H4 (cell line): ENCODE data around the gene DNAH10. TPM values are rescaled to one million over a fixed set of nuclear protein-coding genes. Genes with fewer than 3 reads are reported as not detected.

Experiments used
- DNase-seq: peaks from one replicate; pipeline ENCODE4 v3.0.0-alpha.2; 2015; ENCODE audit warnings: low spot score
- total RNA-seq: library from RNA; depleted of rRNA; stranded (reverse); fragments of >200 nt; shearing (Covaris generic); gene quantifications from 2 replicates; pipeline ENCODE4 v1.2.3, GENCODE V29; 2014

The DNAH10 gene
- total RNA-seq, 1 experiment from 2014 or later: 0.17 TPM

- DNase-seq: no peak
These were observed 120.1 kb downstream of the DNAH10 start for GRCh38 chr12:123882161-123882705.

GRCh38 chr12:123886258-123886657 lies 124.2 kb downstream of the DNAH10 start:
- DNase-seq: no peak

DNA sequence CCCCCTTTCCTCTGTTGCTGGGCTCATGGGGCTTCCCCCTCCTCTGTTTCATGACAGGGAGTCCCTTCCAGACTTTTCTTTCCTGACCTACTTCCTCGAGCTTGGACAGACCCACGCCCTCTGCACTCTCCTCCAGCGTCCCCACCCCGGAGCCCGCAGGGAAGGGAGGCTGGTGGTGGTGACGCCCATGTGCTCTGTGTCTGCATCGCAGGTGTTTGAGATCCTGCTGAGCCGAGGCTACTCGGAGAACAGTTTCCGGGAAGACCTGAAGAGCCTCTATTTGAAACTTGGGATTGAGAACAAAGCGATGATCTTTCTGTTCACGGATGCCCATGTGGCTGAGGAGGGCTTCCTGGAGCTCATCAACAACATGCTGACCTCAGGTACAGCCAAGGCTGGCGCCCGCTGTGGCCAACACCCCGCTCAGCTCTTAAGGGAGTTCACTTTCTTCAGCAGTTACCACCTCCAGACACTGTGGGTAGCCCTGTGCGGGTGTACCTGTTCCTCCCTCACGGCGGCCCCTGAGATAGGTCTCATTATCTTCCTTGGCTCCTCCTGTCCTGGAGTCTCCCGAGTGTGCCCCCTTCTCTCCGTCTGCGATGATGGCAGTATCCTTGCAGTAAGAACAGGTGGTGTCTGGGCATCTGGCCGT lies 125.0 kb downstream of the DNAH10 start:
- no peak for DNase-seq

- DNase-seq: no peak
These were observed 126.9 kb downstream of the DNAH10 start for GRCh38 chr12:123888989-123889388.

GRCh38 chr12:123889848-123890535 lies 127.9 kb downstream of the DNAH10 start:
- no peak for DNase-seq

GRCh38 chr12:123890536-123890902 lies 128.4 kb downstream of the DNAH10 start:
- no peak for DNase-seq

GRCh38 chr12:123891011-123891410 lies 128.9 kb downstream of the DNAH10 start:
- DNase-seq: no peak

DNA sequence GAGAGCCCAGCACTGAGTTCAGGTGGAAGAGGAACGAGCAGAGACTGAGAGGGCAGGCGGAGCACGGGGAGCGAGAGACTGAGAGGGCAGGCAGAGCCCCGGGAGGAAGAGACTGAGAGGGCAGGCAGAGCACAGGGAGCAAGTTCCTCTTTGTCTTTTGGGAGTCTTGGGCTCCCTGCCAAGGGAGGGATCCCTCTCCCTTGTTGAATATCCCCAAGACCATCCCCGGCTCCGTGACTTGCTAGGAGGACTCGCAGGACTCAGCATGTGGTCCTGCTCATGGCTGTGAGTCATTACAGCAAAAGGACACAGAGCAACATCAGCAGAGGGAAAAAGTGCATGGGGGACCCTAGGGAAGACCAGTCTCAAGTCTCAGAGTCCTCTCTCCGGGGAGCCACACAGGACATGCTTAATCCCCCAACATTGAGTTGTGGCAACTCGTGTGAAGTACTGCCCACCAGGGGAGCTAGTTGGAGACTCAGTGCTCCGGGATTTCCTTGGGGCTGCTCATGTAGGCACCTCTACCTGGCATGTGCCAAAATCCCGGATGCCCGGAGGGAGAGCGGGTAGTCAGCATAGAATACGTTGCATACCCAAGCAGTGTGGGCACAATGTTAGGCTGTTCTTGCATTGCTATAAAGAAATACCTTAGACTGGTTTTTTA lies 129.5 kb downstream of the DNAH10 start:
- no peak for DNase-seq

DNA sequence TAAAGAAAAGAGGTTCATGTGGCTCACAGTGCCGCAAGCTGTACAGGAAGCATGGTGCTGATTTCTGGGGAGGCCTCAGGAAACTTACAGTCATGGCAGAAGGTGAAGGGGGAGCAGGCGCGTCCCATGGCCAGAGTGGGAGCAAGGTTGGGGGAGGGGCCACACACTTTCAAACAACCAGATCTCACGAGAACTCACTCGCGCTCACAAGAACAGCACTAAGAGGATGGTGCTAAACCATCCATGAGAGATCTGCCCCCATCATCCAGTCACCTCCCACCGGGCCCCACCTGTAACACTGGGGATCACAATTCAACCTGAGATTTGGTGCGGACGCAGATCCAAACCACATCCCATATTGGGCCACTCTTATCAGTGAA lies 130.1 kb downstream of the DNAH10 start:
- no peak for DNase-seq

DNA sequence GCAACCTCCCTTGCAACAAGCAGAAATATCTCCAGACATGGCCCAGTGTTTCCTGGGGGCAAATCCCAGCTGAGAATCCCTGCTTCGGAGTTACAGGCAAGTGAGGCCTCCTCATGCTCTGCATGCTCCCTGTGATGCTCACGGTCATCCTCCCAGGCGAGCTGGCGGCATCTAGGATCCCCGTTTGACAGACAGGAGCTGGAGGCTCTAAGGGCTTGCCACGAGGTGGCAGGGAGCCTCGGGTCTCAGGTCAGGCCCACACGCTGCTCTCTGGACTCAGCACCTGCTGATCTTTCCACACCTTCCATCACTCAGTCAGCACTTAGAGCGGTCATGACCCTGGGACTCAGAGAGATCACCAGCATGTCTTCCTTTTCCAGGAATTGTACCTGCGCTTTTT lies 130.8 kb downstream of the DNAH10 start:
- DNase-seq: no peak

DNA sequence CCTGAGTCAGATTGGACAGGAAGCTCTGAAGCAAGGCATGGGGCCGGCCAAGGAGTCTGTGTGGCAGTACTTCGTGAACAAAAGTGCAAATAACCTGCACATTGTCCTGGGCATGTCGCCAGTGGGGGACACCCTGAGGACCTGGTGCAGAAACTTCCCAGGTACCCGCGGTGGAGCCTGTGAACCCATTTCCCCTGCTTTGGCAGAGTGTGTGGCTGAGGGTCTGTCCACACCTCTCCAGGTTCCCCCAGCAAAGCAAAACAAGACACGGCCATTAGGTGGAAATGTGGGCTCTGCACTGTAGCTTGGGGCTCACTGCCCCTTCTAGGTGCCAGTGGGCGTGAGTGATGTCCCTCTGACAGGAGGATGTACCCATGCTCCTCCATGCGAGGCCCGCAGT lies 131.2 kb downstream of the DNAH10 start:
- no peak for DNase-seq

DNA sequence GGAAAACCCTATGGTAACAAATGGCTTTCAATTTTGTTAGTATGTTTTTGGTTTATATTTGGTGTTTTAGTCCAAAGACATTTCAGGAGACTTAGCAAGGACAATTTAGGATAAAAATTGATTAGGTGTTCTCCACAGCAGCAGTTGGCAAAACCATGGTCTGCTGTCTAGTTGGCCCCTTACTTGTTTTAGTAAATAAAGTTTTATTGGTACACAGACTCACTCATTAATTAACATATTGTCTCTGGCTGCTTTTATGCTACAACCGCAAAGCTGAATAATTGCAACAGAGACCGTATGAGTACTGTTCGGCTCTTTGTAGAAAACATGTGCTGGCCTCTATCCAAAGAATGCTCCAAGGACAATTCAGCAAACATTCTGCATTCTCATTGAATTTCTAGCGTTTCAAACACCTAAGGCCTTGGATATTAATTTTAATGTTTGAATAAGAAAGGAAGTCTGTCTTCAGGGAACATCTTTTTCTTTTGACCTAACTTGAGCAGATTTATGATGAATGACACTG lies 132.8 kb downstream of the DNAH10 start:
- DNase-seq: no peak

- DNase-seq: no peak
These were observed 133.3 kb downstream of the DNAH10 start for GRCh38 chr12:123895451-123895850.

GRCh38 chr12:123896767-123897166 lies 134.7 kb downstream of the DNAH10 start:
- peak; percentile 47 for DNase-seq

DNA sequence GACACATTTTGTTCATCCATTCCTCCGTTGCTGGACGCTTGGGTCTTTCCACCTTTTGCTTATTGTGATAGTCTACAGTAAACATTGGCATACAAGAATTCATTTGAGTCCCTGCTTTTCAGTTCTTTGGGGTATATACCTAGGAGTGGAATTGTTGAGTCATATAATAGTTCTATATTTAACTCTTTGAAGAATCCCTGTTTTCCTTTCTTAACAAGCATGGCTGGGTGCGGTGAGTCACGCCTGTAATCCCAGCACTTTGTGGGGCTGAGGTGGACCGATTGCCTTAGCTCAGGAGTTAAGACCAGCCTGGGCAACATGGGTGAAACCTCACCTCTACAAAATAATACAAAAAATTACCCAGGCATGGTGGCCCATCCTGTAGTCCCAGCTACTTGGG lies 135.1 kb downstream of the DNAH10 start:
- DNase-seq: peak; percentile 86

- no peak for DNase-seq
These were observed 136.6 kb downstream of the DNAH10 start for GRCh38 chr12:123898673-123899072.

GRCh38 chr12:123899368-123899767 lies 137.3 kb downstream of the DNAH10 start:
- no peak for DNase-seq

- DNase-seq: no peak
These were observed 138.8 kb downstream of the DNAH10 start for GRCh38 chr12:123900871-123901376.

- no peak for DNase-seq
These were observed 140.7 kb downstream of the DNAH10 start for GRCh38 chr12:123902821-123903220.

DNA sequence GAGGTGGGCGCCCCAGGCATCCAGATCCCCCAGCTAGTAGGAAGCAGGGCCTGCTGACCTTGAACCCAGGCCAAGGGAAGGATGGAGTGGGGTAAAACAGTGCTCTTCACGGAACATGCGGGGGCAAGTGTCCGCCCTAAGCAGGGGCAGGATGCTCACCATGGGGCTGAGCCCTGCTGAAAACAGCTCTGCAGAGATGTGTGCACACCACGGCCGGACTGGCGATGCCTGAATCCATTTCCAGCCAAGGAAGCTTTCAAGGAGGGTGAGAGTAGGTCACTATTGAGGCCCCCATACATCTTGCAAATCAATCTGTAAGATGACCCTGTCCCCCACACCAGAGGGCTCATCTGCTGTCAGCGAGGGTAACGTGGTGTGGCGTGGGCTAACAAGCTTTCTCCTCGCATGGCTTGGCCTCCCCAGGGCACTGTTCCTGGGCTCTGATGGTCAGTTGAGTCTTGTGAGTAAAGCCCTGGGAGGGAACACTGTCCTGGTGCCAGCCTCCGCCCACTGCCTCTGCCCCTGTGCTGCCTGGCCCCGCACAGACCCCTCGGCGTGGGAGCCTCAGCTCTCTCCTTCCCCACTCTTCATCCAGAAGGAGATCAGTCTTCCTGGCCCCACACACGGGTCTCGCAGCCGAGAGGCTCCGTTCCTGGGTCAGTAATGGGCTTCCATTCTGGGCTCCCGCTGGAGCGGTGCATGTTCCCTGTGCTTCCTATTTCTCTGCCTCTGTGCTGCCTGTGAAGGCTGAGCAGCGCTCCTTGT lies 141.4 kb downstream of the DNAH10 start:
- no peak for DNase-seq

- DNase-seq: peak; percentile 71
These were observed 143.3 kb downstream of the DNAH10 start for GRCh38 chr12:123905319-123905925.
